Retina (tissue), 1 donor: Measurements from ENCODE around the gene THAP4.

Experiments
- DNase-seq: peaks from one replicate; pipeline ENCODE4 v3.0.0-alpha.2; 2016

Gene THAP4

GRCh38 chr2:241562269-241562891 lies 74.6 kb downstream of the THAP4 start:
- DNase-seq, result no peak

- DNase-seq, result no peak
Measured at GRCh38 chr2:241561832-241562231, 75.1 kb downstream of the THAP4 start.

GRCh38 chr2:241560883-241561474 lies 76.0 kb downstream of the THAP4 start:
- no peak for DNase-seq

GRCh38 chr2:241560162-241560882 lies 76.6 kb downstream of the THAP4 start:
- no peak for DNase-seq

GRCh38 chr2:241559323-241560161 lies 77.4 kb downstream of the THAP4 start:
- DNase-seq, result peak; percentile 82

- peak; percentile 82 for DNase-seq
Measured at GRCh38 chr2:241558532-241559322, 78.2 kb downstream of the THAP4 start, which contains the start of gene BOK. BOK (plus strand) TSS chr2:241558745; CDS start chr2:241559484, 739 bp downstream.

- no peak for DNase-seq
Measured at GRCh38 chr2:241556746-241557145, 80.2 kb downstream of the THAP4 start.

GRCh38 chr2:241555711-241556110 lies 81.2 kb downstream of the THAP4 start:
- no peak for DNase-seq

- no peak for DNase-seq
Measured at GRCh38 chr2:241554610-241555322, 82.2 kb downstream of the THAP4 start.

- no peak for DNase-seq
Measured at GRCh38 chr2:241553981-241554380, 83.0 kb downstream of the THAP4 start.

- no peak for DNase-seq
Measured at GRCh38 chr2:241553512-241553830, 83.5 kb downstream of the THAP4 start.

GRCh38 chr2:241551998-241552737 lies 84.8 kb downstream of the THAP4 start:
- DNase-seq, result no peak

GRCh38 chr2:241551599-241551997 lies 85.4 kb downstream of the THAP4 start:
- no peak for DNase-seq

- no peak for DNase-seq
Measured at GRCh38 chr2:241550616-241551580, 86.1 kb downstream of the THAP4 start.

- DNase-seq, result no peak
Measured at GRCh38 chr2:241548451-241548835, 88.5 kb downstream of the THAP4 start.

- DNase-seq, result no peak
Measured at GRCh38 chr2:241547781-241548450, 89.0 kb downstream of the THAP4 start.

- DNase-seq, result peak; percentile 61
Measured at GRCh38 chr2:241546771-241547498, 90.0 kb downstream of the THAP4 start.
